ENCODE measurements around the gene EFL1. TPM values are rescaled to one million over a fixed set of nuclear protein-coding genes. Genes with fewer than 3 reads are reported as not detected.

The EFL1 gene
- total RNA-seq, 2 experiments from 2014 or later: 25.1 to 25.7 TPM

Small RNAs within 50 kb of the gene (small RNA-seq; reads per million reads assigned to genes)
- gene RNU1-77P: 0.57 reads per million, percentile 14 among the genes with 10 or more reads in this experiment

Other genes with a start within 250 kb of the EFL1 start
- gene MEX3B, start 216.7 kb downstream of the EFL1 start, total RNA-seq (2014; rRNA removed; shearing (Covaris generic)): 5.6 and 8.7 TPM in 2 replicates
- 5.8 and 7.3 TPM in 2 replicates for gene MEX3B, start 216.7 kb downstream of the EFL1 start, total RNA-seq (2022)
- gene SAXO2, start 84 bp upstream of the EFL1 start, total RNA-seq (2014; rRNA removed; shearing (Covaris generic)): 1.9 and 2.3 TPM in 2 replicates
- 6.5 and 6.6 TPM in 2 replicates for gene SAXO2, start 84 bp upstream of the EFL1 start, total RNA-seq (2022)
- not detected in 2 replicates for gene GOLGA6L10, start 86.7 kb upstream of the EFL1 start, total RNA-seq (2014; rRNA removed; shearing (Covaris generic))
- 0.39 and 0.49 TPM in 2 replicates for gene GOLGA6L10, start 86.7 kb upstream of the EFL1 start, total RNA-seq (2022)
- 4.8 and 7.7 TPM in 2 replicates for gene GOLGA6L9, start 167.1 kb upstream of the EFL1 start, total RNA-seq (2014; rRNA removed; shearing (Covaris generic))
- gene GOLGA6L9, start 167.1 kb upstream of the EFL1 start, total RNA-seq (2022): 7.4 TPM in 2 replicates

All from OCI-LY7 (cell line).